Kidney (tissue), 14 donors: Measurements from ENCODE around the gene FADS2. TPM values are rescaled to one million over a fixed set of nuclear protein-coding genes. Genes with fewer than 3 reads are reported as not detected.

Experiments used
- DNase-seq, 5 donors: peaks; one replicate each; pipeline ENCODE4 v3.0.0-alpha.2; 2013 to 2020
- FAIRE-seq: peaks from 2 replicates; lab custom pipeline; 2012; peaks lifted over from hg19 to GRCh38; lab: Jason Lieb, UNC
- H3K27ac ChIP-seq, 2 donors: one replicate each; pipeline ENCODE4 v1.7.0; 2013; ENCODE audit warnings: low read depth in 2 of 2, low read length in 2 of 2, inconsistent platforms in 1 of 2
- H3K27me3 ChIP-seq: one replicate; pipeline ENCODE4 v1.7.1; 2013; ENCODE audit warnings: low read length, inconsistent platforms; ENCODE audit not compliant: control insufficient read depth, insufficient read depth
- H3K36me3 ChIP-seq, 3 donors: one replicate each; pipeline versions ENCODE4 v1.7.0 to v1.7.1; 2013; ENCODE audit warnings: low read length in 3 of 3, control low read depth in 1 of 3, inconsistent platforms in 1 of 3; ENCODE audit not compliant: insufficient read depth in 3 of 3, control insufficient read depth in 2 of 3
- H3K4me1 ChIP-seq, 3 donors: one replicate each; pipeline versions ENCODE4 v1.7.0 to v1.7.1; 2013; ENCODE audit warnings: low read length in 3 of 3, inconsistent platforms in 1 of 3, low read depth in 1 of 3; ENCODE audit not compliant: control insufficient read depth in 2 of 3, insufficient read depth in 2 of 3
- H3K4me3 ChIP-seq, 3 donors: one replicate each; pipeline versions ENCODE4 v1.7.0 to v1.8.1; 2013; ENCODE audit warnings: low read length in 3 of 3, control low read depth in 1 of 3, inconsistent platforms in 1 of 3
- H3K9ac ChIP-seq, 3 donors: one replicate each; pipeline versions ENCODE4 v1.7.0 to v1.7.1; 2013; ENCODE audit warnings: low read length in 3 of 3, control low read depth in 1 of 3, inconsistent platforms in 1 of 3
- H3K9me3 ChIP-seq, 3 donors: one replicate each; pipeline versions ENCODE4 v1.7.0 to v1.7.1; 2013; ENCODE audit warnings: low read length in 3 of 3, control low read depth in 1 of 3, inconsistent platforms in 1 of 3; ENCODE audit not compliant: control insufficient read depth in 2 of 3, insufficient read depth in 1 of 3
- intact Hi-C: fragments of 100-400 bp; cut with DNase I; formaldehyde crosslinking; loops from one replicate; pipeline ENCODE4 v1.11.1; 2022
- polyA plus RNA-seq: library from polyadenylated mRNA; stranded (reverse); fragments of 350-450 nt; fragmentation: Illumina TruSeq; extraction: RNeasy Lipid Tissue Mini Kit (QIAGEN cat#74804); gene quantifications from one replicate; pipeline ENCODE4 v1.2.3, GENCODE V29; 2014; ENCODE audit warnings: low read depth, low replicate concordance; ENCODE audit not compliant: insufficient read depth
- total RNA-seq: library from RNA; stranded (reverse); fragmentation: NEBNext Ultra II Directional; extraction: Animal tissue kit (Norgen Biotek cat#: 25700); gene quantifications from one replicate; pipeline ENCODE4 v1.2.1, GENCODE V29; 2021
- TF ChIP-seq, protein P1 (sequence below): IDR thresholded peaks from 3 replicates; pipeline ENCODE4 v1.5.1; 2012; ENCODE audit warnings: mild to moderate bottlenecking, moderate library complexity, borderline replicate concordance; ENCODE audit not compliant: insufficient read depth; ENCODE audit errors: extremely low read depth
- donor health status: control.
- donor health status: control.
- donor health status: control.
- donor health status: control.
- donor health status: control.
- donor health status: DM: yes; HTN: yes; CAD: no.
- donor health status: Normal renal cell carcinoma (clear cell type).

The FADS2 gene
- total and polyA plus RNA-seq, 2 donors from 2014 or later = 9.8 to 49.2 TPM

DNA sequence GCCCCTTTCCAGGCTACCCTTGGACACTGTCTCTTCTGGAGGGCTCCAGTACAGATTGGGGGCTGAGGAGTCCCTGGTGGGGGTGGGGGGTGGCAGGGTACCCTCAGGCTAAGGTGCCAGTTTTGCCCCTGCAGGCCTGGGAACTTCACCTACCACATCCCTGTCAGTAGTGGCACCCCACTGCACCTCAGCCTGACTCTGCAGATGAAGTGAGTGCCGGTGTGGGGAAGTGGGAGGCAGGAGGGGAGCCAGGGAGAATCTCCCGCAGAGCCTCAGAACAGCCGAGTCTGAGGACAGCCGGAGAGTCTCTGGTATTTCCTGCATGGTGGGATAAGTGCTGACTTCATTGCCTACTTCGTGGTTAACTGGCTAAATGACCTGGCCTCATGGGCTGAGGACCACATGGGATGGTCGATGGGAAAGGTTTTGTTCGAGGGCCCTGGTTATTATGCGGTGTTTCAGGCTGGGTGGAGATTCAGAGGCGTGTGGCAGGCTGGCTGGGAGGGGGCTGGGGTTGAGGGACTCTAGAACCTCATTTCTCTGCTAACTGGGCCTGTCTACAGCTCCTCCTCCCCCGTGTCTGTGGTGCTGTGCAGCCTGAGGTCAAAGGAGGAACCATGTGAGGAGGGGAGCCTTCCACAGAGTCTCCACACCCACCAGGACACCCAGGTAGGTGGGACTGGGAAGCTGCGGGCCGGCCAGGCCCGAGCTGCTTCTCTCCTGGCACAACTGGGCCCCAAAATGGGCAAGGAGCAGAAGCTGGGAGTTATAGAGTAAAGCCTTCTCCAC, 44.2 kb upstream of the FADS2 start:
- DNase-seq (peak in 1 of 5 donors; percentile 49), FAIRE-seq (no peak)
- intact Hi-C loops = no loop called here
- Histone ChIP-seq H3K27ac (no peak overlapping the region), H3K9ac (no peak overlapping the region), H3K4me3 (no peak overlapping the region), H3K36me3 (peaks cover 3 to 28% (median 11%) of the 10 kb centered on the region in 3 donors), H3K9me3 (no peaks in the 10 kb centered on the region), H3K27me3 (no peaks in the 10 kb centered on the region), H3K4me1 (no peaks in the 10 kb centered on the region)
- TF ChIP-seq, protein P1, sequence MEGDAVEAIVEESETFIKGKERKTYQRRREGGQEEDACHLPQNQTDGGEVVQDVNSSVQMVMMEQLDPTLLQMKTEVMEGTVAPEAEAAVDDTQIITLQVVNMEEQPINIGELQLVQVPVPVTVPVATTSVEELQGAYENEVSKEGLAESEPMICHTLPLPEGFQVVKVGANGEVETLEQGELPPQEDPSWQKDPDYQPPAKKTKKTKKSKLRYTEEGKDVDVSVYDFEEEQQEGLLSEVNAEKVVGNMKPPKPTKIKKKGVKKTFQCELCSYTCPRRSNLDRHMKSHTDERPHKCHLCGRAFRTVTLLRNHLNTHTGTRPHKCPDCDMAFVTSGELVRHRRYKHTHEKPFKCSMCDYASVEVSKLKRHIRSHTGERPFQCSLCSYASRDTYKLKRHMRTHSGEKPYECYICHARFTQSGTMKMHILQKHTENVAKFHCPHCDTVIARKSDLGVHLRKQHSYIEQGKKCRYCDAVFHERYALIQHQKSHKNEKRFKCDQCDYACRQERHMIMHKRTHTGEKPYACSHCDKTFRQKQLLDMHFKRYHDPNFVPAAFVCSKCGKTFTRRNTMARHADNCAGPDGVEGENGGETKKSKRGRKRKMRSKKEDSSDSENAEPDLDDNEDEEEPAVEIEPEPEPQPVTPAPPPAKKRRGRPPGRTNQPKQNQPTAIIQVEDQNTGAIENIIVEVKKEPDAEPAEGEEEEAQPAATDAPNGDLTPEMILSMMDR = no peak

DNA sequence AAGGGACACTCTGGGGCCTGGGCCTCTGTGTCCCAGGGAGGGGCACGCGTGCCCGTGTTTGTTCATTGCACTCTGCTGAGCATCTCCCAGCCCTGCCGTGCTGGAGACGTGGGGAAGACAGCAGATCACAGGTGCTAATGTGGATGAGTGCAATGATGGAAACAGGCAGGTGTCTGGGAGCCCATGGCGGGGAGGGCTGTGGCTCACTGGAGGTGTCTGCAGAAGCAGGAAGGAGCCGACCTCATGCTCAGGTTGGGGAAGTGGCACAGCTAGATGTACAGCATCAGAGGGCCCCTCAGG, 43.6 kb upstream of the FADS2 start:
- Histone ChIP-seq H3K27ac (no peak overlapping the region), H3K9ac (no peak overlapping the region), H3K4me3 (no peak overlapping the region), H3K4me1 (no peaks in the 10 kb centered on the region), H3K9me3 (no peaks in the 10 kb centered on the region), H3K27me3 (no peaks in the 10 kb centered on the region), H3K36me3 (peaks cover 5 to 33% (median 14%) of the 10 kb centered on the region in 3 donors)
- intact Hi-C loops = no loop called here
- DNase-seq (no peak), FAIRE-seq (no peak)
- TF ChIP-seq, protein P1 = no peak

DNA sequence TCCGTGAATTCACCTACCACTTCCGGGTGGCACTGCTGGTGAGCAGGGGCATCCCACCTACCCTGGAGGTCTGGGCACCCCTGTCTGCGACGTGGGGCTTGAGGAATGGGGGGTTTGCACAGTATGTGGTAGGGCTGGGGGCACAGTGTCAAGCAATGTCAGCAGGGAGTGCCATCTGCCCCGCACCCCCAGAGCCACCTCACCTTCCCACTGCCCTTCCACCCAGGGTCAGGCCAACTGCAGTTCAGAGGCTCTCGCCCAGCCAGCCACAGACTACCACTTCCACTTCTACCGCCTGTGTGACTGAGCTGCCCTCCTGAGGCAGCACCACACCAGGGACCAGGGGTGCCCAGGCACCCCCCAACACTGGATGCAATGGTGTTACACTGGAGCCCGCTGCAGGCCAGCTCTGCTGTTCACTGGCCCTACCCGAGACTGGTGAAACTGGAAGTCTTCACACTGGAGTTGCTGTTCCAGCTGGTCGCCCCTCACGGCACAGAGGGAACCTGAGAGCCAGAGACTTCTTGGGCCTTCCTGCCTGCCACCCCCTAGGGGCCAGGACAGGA, 42.2 kb upstream of the FADS2 start:
- peaks cover 10 to 40% (median 20%) of the 10 kb centered on the region in 3 donors for H3K36me3 ChIP-seq
- no peak for FAIRE-seq
- H3K4me3 ChIP-seq = no peak overlapping the region
- no peak overlapping the region for H3K9ac ChIP-seq
- no peaks in the 10 kb centered on the region for H3K27me3 ChIP-seq
- intact Hi-C loops = no loop called here
- H3K4me1 ChIP-seq = no peaks in the 10 kb centered on the region
- DNase-seq = peak in 2 of 5 donors; percentile 55 to 58
- TF ChIP-seq, protein P1 = no peak
- no peak overlapping the region for H3K27ac ChIP-seq
- H3K9me3 ChIP-seq = no peaks in the 10 kb centered on the region
